Ovary (tissue), 9 donors: ENCODE results near the gene SGCD. TPM values are rescaled to one million over a fixed set of nuclear protein-coding genes. Genes with fewer than 3 reads are reported as not detected.

Source experiments
- DNase-seq, 5 donors: peaks; one replicate each; pipeline ENCODE4 v3.0.0-alpha.2; 2019 to 2020
- H3K27ac ChIP-seq, 2 donors: fragments of 200-600 bp; one replicate each; pipeline versions ENCODE4 v1.5.1 to v1.8.0; 2019 to 2022
- H3K27me3 ChIP-seq: fragments of 200-600 bp; one replicate; pipeline ENCODE4 v1.8.0; 2022
- H3K36me3 ChIP-seq: fragments of 200-600 bp; sonication (generic); one replicate; pipeline ENCODE4 v1.5.1; 2019
- H3K4me1 ChIP-seq: one replicate; pipeline ENCODE4 v1.8.1; 2013; ENCODE audit warnings: mild to moderate bottlenecking, moderate library complexity; ENCODE audit not compliant: insufficient read depth
- H3K4me3 ChIP-seq: fragments of 200-600 bp; sonication (generic); one replicate; pipeline ENCODE4 v1.5.1; 2017
- H3K9me3 ChIP-seq, 2 donors: fragments of 200-600 bp in 1 of 2; sonication (generic) in 1 of 2; one replicate each; pipeline versions ENCODE4 v1.5.1 to v1.8.1; 2013 to 2019; ENCODE audit warnings: mild to moderate bottlenecking in 1 of 2, moderate library complexity in 1 of 2
- CTCF ChIP-seq, 3 donors: fragments of 450-650 bp in 2 of 3; fragments of 200-600 bp in 1 of 3; IDR thresholded peaks; one replicate each; pipeline versions ENCODE4 v1.5.1 to v1.8.0; 2016 to 2022; ENCODE audit warnings: antibody characterized with exemption in 3 of 3, mild to moderate bottlenecking in 1 of 3
- EP300 ChIP-seq: sonication (generic); formaldehyde crosslinking; IDR thresholded peaks from one replicate; pipeline ENCODE4 v1.6.1; 2017; ENCODE audit warnings: antibody characterized with exemption
- POLR2A ChIP-seq: fragments of 450-650 bp; IDR thresholded peaks from one replicate; pipeline ENCODE4 v1.6.1; 2017; ENCODE audit warnings: antibody characterized with exemption, mild to moderate bottlenecking, moderate library complexity
- WGBS, 3 donors: extraction: QIAGEN DNeasy Blood & Tissue Kit in 1 of 3; methylation state at CpG; one replicate each; pipeline versions ENCODE4 v1.1.5 to v1.1.7; 2013 to 2017; 5-methylcytosine and 5-hydroxymethylcytosine counted together
- intact Hi-C, 4 donors: fragments of 100-400 bp; cut with DNase I; formaldehyde crosslinking; loops; one replicate each; pipeline versions ENCODE4 v1.11.0 to v1.15.1; 2022 to 2023
- polyA plus RNA-seq, 2 donors: library from polyadenylated mRNA; stranded (reverse); fragments of 200-250 nt in 1 of 2; fragments of 350-450 nt in 1 of 2; fragmentation: Illumina TruSeq in 1 of 2; extraction: RNeasy Lipid Tissue Mini Kit (QIAGEN cat#74804) in 1 of 2; gene quantifications; one replicate each; pipeline ENCODE4 v1.2.3, GENCODE V29; 2013 to 2014
- total RNA-seq, 7 donors: library from RNA; depleted of rRNA in 2 of 7; stranded (reverse); fragments of >200 nt in 2 of 7; fragmentation: NEBNext Ultra II Directional in 3 of 7; extraction: Animal tissue kit (Norgen Biotek cat#: 25700) in 3 of 7; gene quantifications; one replicate each; pipeline versions ENCODE4 v1.1.0 to v1.2.4, GENCODE V29; 2016 to 2023
- donor health status: DM: no; HTN: no; CAD: no; lungs with moderate emphysema.
- donor health status: DM: no; HTN: no; CAD: no.
- donor health status: Bipolar disorder and iron deficiency.
- donor health status: DM: yes; HTN: yes; CAD: no.
- donor health status: DM: no; HTN: no; CAD: no.
- donor health status: DM: yes; HTN: yes; CAD: no.

SGCD gene
- total and polyA plus RNA-seq, 9 donors: 3.7 to 24.0 (median 12.9) TPM

- no peak overlapping the region for H3K27ac ChIP-seq
- intact Hi-C loops: loop anchor here in 1 of 4 donors (5.0 kb wide), 1 partner anchor 1704 kb away; no protein-coding TSS in a partner anchor
- H3K36me3 ChIP-seq: no peaks in the 10 kb centered on the region
- no peak for DNase-seq
- 89 to 92% (median 90%) methylated on average over 3 of the region's 3 CpGs for WGBS, 3 donors
- H3K4me3 ChIP-seq: no peak overlapping the region
- no peaks in the 10 kb centered on the region for H3K4me1 ChIP-seq
- TF ChIP-seq POLR2A (no peak), CTCF (IDR thresholded peaks at IDR 0.05) (no peak), EP300 (no peak)
- H3K9me3 ChIP-seq: no peaks in the 10 kb centered on the region
- H3K27me3 ChIP-seq: no peaks in the 10 kb centered on the region
Observed at GRCh38 chr5:156361436-156362109, 34.6 kb downstream of the SGCD start.

- Histone ChIP-seq H3K27me3 (no peaks in the 10 kb centered on the region), H3K4me1 (no peaks in the 10 kb centered on the region), H3K36me3 (no peaks in the 10 kb centered on the region), H3K4me3 (no peak overlapping the region), H3K27ac (no peak overlapping the region), H3K9me3 (no peaks in the 10 kb centered on the region)
- DNase-seq: no peak
- TF ChIP-seq CTCF (IDR thresholded peaks at IDR 0.05) (no peak), POLR2A (no peak), EP300 (no peak)
- intact Hi-C loops: loop anchor here in 1 of 4 donors (5.0 kb wide), 1 partner anchor 1707 kb away; no protein-coding TSS in a partner anchor
- WGBS, 3 donors: 87 to 95% (median 91%) methylated on average over 2 of the region's 2 CpGs
Observed at GRCh38 chr5:156363861-156364260, 36.9 kb downstream of the SGCD start.

- Histone ChIP-seq H3K4me3 (no peak overlapping the region), H3K27me3 (no peaks in the 10 kb centered on the region), H3K9me3 (no peaks in the 10 kb centered on the region), H3K27ac (no peak overlapping the region), H3K4me1 (no peaks in the 10 kb centered on the region), H3K36me3 (no peaks in the 10 kb centered on the region)
- TF ChIP-seq EP300 (no peak), CTCF (IDR thresholded peaks at IDR 0.05) (no peak), POLR2A (no peak)
- DNase-seq: no peak
- intact Hi-C loops: no loop called here
Observed at GRCh38 chr5:156366521-156366920, 39.6 kb downstream of the SGCD start.

GRCh38 chr5:156367597-156367996 is 40.6 kb downstream of the SGCD start:
- DNase-seq: no peak
- no peaks in the 10 kb centered on the region for H3K4me1 ChIP-seq
- TF ChIP-seq CTCF (IDR thresholded peaks at IDR 0.05): no peak
- TF ChIP-seq EP300: no peak
- TF ChIP-seq POLR2A: no peak
- H3K9me3 ChIP-seq: no peaks in the 10 kb centered on the region
- H3K36me3 ChIP-seq: no peaks in the 10 kb centered on the region
- no peak overlapping the region for H3K4me3 ChIP-seq
- intact Hi-C loops: no loop called here
- 63 to 70% (median 67%) methylated on average over 3 of the region's 3 CpGs for whole genome bisulfite sequencing, 3 donors
- no peak overlapping the region for H3K27ac ChIP-seq
- H3K27me3 ChIP-seq: no peaks in the 10 kb centered on the region
